Measurements from ENCODE around the gene MARCHF3.
"Not testable (repeated sequence)": the region's sequence is repeated elsewhere in the genome, so short reads cannot be mapped to it uniquely, and the experiment has no call there.

The MARCHF3 gene

GRCh38 chr5:126953640-126954039 is 76.7 kb downstream of the MARCHF3 start:
- DNase-seq (ENCODE audit: low spot score), result no peak

- DNase-seq (ENCODE audit: low spot score), result no peak
These were observed 80.9 kb downstream of the MARCHF3 start for GRCh38 chr5:126949475-126949874.

GRCh38 chr5:126948453-126948852 is 81.9 kb downstream of the MARCHF3 start:
- DNase-seq (ENCODE audit: low spot score), result no peak

- DNase-seq (ENCODE audit: low spot score), result no peak
These were observed 82.4 kb downstream of the MARCHF3 start for GRCh38 chr5:126948011-126948355.

- DNase-seq (ENCODE audit: low spot score), result no peak
These were observed 83.0 kb downstream of the MARCHF3 start for GRCh38 chr5:126947146-126948010.

- not testable (repeated sequence) for DNase-seq (ENCODE audit: low spot score)
These were observed 87.5 kb downstream of the MARCHF3 start for GRCh38 chr5:126942908-126943307.

- no peak for DNase-seq (ENCODE audit: low spot score)
These were observed 89.0 kb downstream of the MARCHF3 start for GRCh38 chr5:126941403-126941802.

- no peak for DNase-seq (ENCODE audit: low spot score)
These were observed 90.5 kb downstream of the MARCHF3 start for GRCh38 chr5:126939887-126940286.

GRCh38 chr5:126938466-126938865 is 91.9 kb downstream of the MARCHF3 start:
- DNase-seq (ENCODE audit: low spot score), result peak; percentile 84

- DNase-seq (ENCODE audit: low spot score), result peak; percentile 35
These were observed 92.6 kb downstream of the MARCHF3 start for GRCh38 chr5:126937771-126938170.

- DNase-seq (ENCODE audit: low spot score), result no peak
These were observed 93.5 kb downstream of the MARCHF3 start for GRCh38 chr5:126936775-126937418.

GRCh38 chr5:126931963-126932660 is 98.2 kb downstream of the MARCHF3 start:
- DNase-seq (ENCODE audit: low spot score), result no peak

- DNase-seq (ENCODE audit: low spot score), result no peak
These were observed 102.3 kb downstream of the MARCHF3 start for GRCh38 chr5:126928041-126928440.

GRCh38 chr5:126927429-126927828 is 102.9 kb downstream of the MARCHF3 start:
- DNase-seq (ENCODE audit: low spot score), result no peak

- no peak for DNase-seq (ENCODE audit: low spot score)
These were observed 104.2 kb downstream of the MARCHF3 start for GRCh38 chr5:126926187-126926586.

- DNase-seq (ENCODE audit: low spot score), result no peak
These were observed 104.9 kb downstream of the MARCHF3 start for GRCh38 chr5:126925482-126925881.

- DNase-seq (ENCODE audit: low spot score), result no peak
These were observed 105.9 kb downstream of the MARCHF3 start for GRCh38 chr5:126924331-126925033.

- DNase-seq (ENCODE audit: low spot score), result no peak
These were observed 108.9 kb downstream of the MARCHF3 start for GRCh38 chr5:126921241-126922091.

- peak; percentile 55 for DNase-seq (ENCODE audit: low spot score)
These were observed 110.1 kb downstream of the MARCHF3 start for GRCh38 chr5:126920291-126920690.

- no peak for DNase-seq (ENCODE audit: low spot score)
These were observed 110.8 kb downstream of the MARCHF3 start for GRCh38 chr5:126919566-126919965.

GRCh38 chr5:126918615-126918957 is 111.8 kb downstream of the MARCHF3 start:
- DNase-seq (ENCODE audit: low spot score), result no peak
